Gastroesophageal sphincter (tissue), 3 donors: ENCODE data around the gene ADGRF3.

Source experiments
- CTCF ChIP-seq, 4 experiments: fragments of 200-600 bp in 2 of 4; fragments of 450-650 bp in 2 of 4; sonication (generic) in 1 of 4; IDR thresholded peaks; one replicate each; pipeline ENCODE4 v1.5.1; 2017 to 2019; ENCODE audit warnings: antibody characterized with exemption in 4 of 4, mild to moderate bottlenecking in 2 of 4, moderate library complexity in 2 of 4
- EP300 ChIP-seq: sonication (generic); formaldehyde crosslinking; IDR thresholded peaks from one replicate; pipeline ENCODE4 v1.6.1; 2017; ENCODE audit warnings: antibody characterized with exemption, mild to moderate bottlenecking
- POLR2A ChIP-seq, 2 donors: fragments of 450-650 bp; IDR thresholded peaks; one replicate each; pipeline ENCODE4 v1.6.1; 2017; ENCODE audit warnings: antibody characterized with exemption in 2 of 2, mild to moderate bottlenecking in 2 of 2, moderate library complexity in 1 of 2

DNA sequence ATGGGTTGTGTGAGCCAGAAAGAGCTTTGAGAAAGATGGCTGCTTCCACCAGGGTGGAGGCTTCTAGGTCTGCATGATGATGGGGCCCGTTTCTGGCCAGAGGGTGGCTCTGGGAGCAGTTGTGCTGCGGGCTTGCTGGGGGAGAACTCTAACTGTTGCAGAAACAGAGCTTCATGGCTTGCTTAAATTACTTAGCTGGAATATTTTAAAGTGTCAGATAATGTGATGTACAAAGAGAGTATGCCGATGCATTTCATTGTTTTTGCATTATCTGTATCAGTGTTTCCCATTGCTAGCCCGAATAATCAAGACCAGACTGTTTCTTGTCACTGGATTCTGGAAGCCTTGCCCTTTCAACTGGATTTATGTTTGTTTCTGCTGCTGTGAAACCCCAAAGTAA is 48.8 kb upstream of the ADGRF3 start:
- TF ChIP-seq CTCF (IDR thresholded peaks at IDR 0.05) = no peak
- TF ChIP-seq POLR2A (IDR thresholded peaks at IDR 0.05) = no peak
- no peak for TF ChIP-seq EP300
